ENCODE data around the gene A4GALT.
"Not testable (repeated sequence)": the region's sequence is repeated elsewhere in the genome, so short reads cannot be mapped to it uniquely, and the experiment has no call there.

DNA sequence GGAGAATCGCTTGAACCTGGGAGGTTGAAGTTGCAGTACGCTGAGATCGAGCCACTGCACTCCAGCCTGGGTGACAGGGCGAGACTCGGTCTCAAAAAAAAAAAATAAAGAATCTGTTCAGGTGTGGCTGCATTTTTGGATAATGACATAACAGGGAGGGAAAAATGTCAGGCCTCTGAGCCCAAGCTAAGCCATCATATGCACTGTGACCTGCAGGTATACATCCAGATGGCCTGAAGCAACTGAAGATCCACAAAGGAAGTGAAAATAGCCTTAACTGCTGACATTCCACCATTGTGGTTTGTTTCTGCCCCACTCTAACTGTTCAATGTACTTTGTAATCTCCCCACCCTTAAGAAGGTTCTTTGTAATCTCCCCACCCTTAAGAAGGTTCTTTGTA is 19.6 kb upstream of the A4GALT start:
- not testable (repeated sequence) for TF ChIP-seq POLR2A, POLR2AphosphoS5, EP300 (IDR thresholded peaks at IDR 0.05)
- TF ChIP-seq, protein P1, sequence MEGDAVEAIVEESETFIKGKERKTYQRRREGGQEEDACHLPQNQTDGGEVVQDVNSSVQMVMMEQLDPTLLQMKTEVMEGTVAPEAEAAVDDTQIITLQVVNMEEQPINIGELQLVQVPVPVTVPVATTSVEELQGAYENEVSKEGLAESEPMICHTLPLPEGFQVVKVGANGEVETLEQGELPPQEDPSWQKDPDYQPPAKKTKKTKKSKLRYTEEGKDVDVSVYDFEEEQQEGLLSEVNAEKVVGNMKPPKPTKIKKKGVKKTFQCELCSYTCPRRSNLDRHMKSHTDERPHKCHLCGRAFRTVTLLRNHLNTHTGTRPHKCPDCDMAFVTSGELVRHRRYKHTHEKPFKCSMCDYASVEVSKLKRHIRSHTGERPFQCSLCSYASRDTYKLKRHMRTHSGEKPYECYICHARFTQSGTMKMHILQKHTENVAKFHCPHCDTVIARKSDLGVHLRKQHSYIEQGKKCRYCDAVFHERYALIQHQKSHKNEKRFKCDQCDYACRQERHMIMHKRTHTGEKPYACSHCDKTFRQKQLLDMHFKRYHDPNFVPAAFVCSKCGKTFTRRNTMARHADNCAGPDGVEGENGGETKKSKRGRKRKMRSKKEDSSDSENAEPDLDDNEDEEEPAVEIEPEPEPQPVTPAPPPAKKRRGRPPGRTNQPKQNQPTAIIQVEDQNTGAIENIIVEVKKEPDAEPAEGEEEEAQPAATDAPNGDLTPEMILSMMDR (IDR thresholded peaks at IDR 0.05): not testable (repeated sequence)
